ENCODE measurements around the gene HSPA4. TPM values are rescaled to one million over a fixed set of nuclear protein-coding genes. Genes with fewer than 3 reads are reported as not detected.

Gene HSPA4
- total RNA-seq, 1 donor from 2014 or later: 240 TPM

Other genes starting within 250 kb of the HSPA4 start
- 0.45 TPM in 1 of 2 replicates, not detected in the other for gene SOWAHA, start 238.7 kb upstream of the HSPA4 start, total RNA-seq
- 3.3 and 4.5 TPM in 2 replicates for gene SHROOM1, start 221.4 kb upstream of the HSPA4 start, total RNA-seq
- 0.15 and 0.17 TPM in 2 replicates for gene GDF9, start 185.5 kb upstream of the HSPA4 start, total RNA-seq
- 60.6 and 117 TPM in 2 replicates for gene UQCRQ, start 185.4 kb upstream of the HSPA4 start, total RNA-seq
- 0.15 TPM in 1 of 2 replicates, not detected in the other for gene LEAP2, start 178.3 kb upstream of the HSPA4 start, total RNA-seq
- gene AFF4, start 88.4 kb upstream of the HSPA4 start, total RNA-seq: 48.6 and 95.0 TPM in 2 replicates
- 13.3 and 19.8 TPM in 2 replicates for gene ZCCHC10, start 25.5 kb upstream of the HSPA4 start, total RNA-seq